ENCODE data around the gene HSPA9.

GRCh38 chr5:138539791-138540190 lies 35.4 kb downstream of the HSPA9 start:
- TF ChIP-seq POLR2AphosphoS5 (IDR thresholded peaks at IDR 0.05; ENCODE audit: low read depth, low read length), result no peak
- no peak for TF ChIP-seq POLR2A (IDR thresholded peaks at IDR 0.05; ENCODE audit: low read depth, low read length)
- TF ChIP-seq SPI1 (IDR thresholded peaks at IDR 0.05; ENCODE audit: low read depth, low read length), result no peak
- no peak for TF ChIP-seq TAF1 (IDR thresholded peaks at IDR 0.05; ENCODE audit: low read depth, low read length)
- TF ChIP-seq PAX5 (IDR thresholded peaks at IDR 0.05; ENCODE audit: insufficient read depth, low read length, severe bottlenecking), result no peak
- no peak for TF ChIP-seq POU2F2 (IDR thresholded peaks at IDR 0.05; ENCODE audit: low read depth, low read length)
